Esophagus muscularis mucosa (tissue), 4 donors: ENCODE measurements around the gene PACSIN2. TPM values are rescaled to one million over a fixed set of nuclear protein-coding genes. Genes with fewer than 3 reads are reported as not detected.
A peak's percentile ranks its signal among the peaks of the same experiment; 100 is the strongest.

Experiments used
- DNase-seq: peaks from one replicate; pipeline ENCODE4 v3.0.0-alpha.2; 2017; ENCODE audit errors: extremely low spot score
- H3K27ac ChIP-seq, 4 donors: fragments of 200-600 bp; sonication (generic); replicated peaks in 1 of 4; 1 replicate in 3 of 4; 2 replicates in 1 of 4; pipeline ENCODE4 v1.5.1; 2016 to 2019; ENCODE audit warnings: mild to moderate bottlenecking in 1 of 4
- H3K27me3 ChIP-seq, 4 donors: fragments of 200-600 bp; sonication (generic); one replicate each; pipeline versions ENCODE4 v1.5.1 to v1.6.0; 2016 to 2019
- H3K36me3 ChIP-seq, 4 donors: fragments of 200-600 bp; sonication (generic); one replicate each; pipeline ENCODE4 v1.5.1; 2016 to 2019
- H3K4me1 ChIP-seq, 4 donors: fragments of 200-600 bp; sonication (generic); one replicate each; pipeline ENCODE4 v1.5.1; 2016 to 2019
- H3K4me3 ChIP-seq, 4 donors: fragments of 200-600 bp; sonication (generic); 1 replicate in 2 of 4; 2 replicates in 2 of 4; pipeline ENCODE4 v1.5.1; 2016 to 2019; ENCODE audit warnings: mild to moderate bottlenecking in 4 of 4, moderate library complexity in 1 of 4
- H3K9me3 ChIP-seq, 4 donors: fragments of 200-600 bp; sonication (generic); 1 replicate in 3 of 4; 2 replicates in 1 of 4; pipeline ENCODE4 v1.5.1; 2016 to 2019
- CTCF ChIP-seq, 3 experiments: fragments of 200-600 bp in 2 of 3; fragments of 450-650 bp in 1 of 3; sonication (generic) in 2 of 3; IDR thresholded peaks; one replicate each; pipeline ENCODE4 v1.5.1; 2017 to 2019; ENCODE audit warnings: antibody characterized with exemption in 3 of 3, mild to moderate bottlenecking in 2 of 3, moderate library complexity in 1 of 3
- EP300 ChIP-seq: sonication (generic); formaldehyde crosslinking; IDR thresholded peaks from one replicate; pipeline ENCODE4 v1.6.1; 2017; ENCODE audit warnings: antibody characterized with exemption
- POLR2A ChIP-seq: fragments of 450-650 bp; IDR thresholded peaks from one replicate; pipeline ENCODE4 v1.6.1; 2017; ENCODE audit warnings: antibody characterized with exemption, moderate library complexity, mild to moderate bottlenecking, low read depth
- POLR2AphosphoS5 ChIP-seq, 2 donors: sonication (generic); formaldehyde crosslinking; IDR thresholded peaks; one replicate each; pipeline ENCODE4 v1.6.1; 2017; ENCODE audit warnings: antibody characterized with exemption in 2 of 2
- WGBS: methylation state at CpG from one replicate; pipeline ENCODE4 v1.1.5; 2018; 5-methylcytosine and 5-hydroxymethylcytosine counted together
- intact Hi-C: fragments of 100-400 bp; cut with DNase I; formaldehyde crosslinking; loops from one replicate; pipeline ENCODE4 v1.15.1; 2023
- total RNA-seq, 4 donors: library from RNA; depleted of rRNA; stranded (reverse); fragments of >200 nt; gene quantifications; one replicate each; pipeline versions ENCODE4 v1.1.0 to v1.2.1, GENCODE V29; 2016

The PACSIN2 gene
- total RNA-seq, 4 donors from 2014 or later: 91.1 to 147 (median 116) TPM

GRCh38 chr22:43013355-43014315, 1.3 kb downstream of the PACSIN2 start:
- no peak for DNase-seq
- WGBS: 4% methylated on average over 13 of the region's 16 CpGs
- no peaks in the 10 kb centered on the region for H3K36me3 ChIP-seq
- no peaks in the 10 kb centered on the region for H3K9me3 ChIP-seq
- no peaks in the 10 kb centered on the region for H3K27me3 ChIP-seq
- peaks cover 22 to 61% (median 57%) of the 10 kb centered on the region in 4 donors for H3K4me1 ChIP-seq
- peak overlapping the region; percentile 92 to 97 (median 95) for H3K4me3 ChIP-seq
- TF ChIP-seq EP300 (no peak), CTCF (IDR thresholded peaks at IDR 0.05) (no peak)
- H3K27ac ChIP-seq: peak overlapping the region; percentile 80 to 89 (median 88)
- intact Hi-C loops: no loop called here

GRCh38 chr22:43012390-43012789, 2.6 kb downstream of the PACSIN2 start:
- no peaks in the 10 kb centered on the region for H3K36me3 ChIP-seq
- H3K27ac ChIP-seq: no peak overlapping the region
- no peak overlapping the region for H3K4me3 ChIP-seq
- 77% methylated on average over 6 of the region's 6 CpGs for WGBS
- TF ChIP-seq POLR2AphosphoS5 (IDR thresholded peaks at IDR 0.05) (no peak), POLR2A (no peak), CTCF (IDR thresholded peaks at IDR 0.05) (no peak), EP300 (no peak)
- no peaks in the 10 kb centered on the region for H3K27me3 ChIP-seq
- no peaks in the 10 kb centered on the region for H3K9me3 ChIP-seq
- H3K4me1 ChIP-seq: peaks cover 31 to 73% (median 69%) of the 10 kb centered on the region in 4 donors
- intact Hi-C loops: no loop called here
- no peak for DNase-seq

- H3K36me3 ChIP-seq: no peaks in the 10 kb centered on the region
- DNase-seq: no peak
- intact Hi-C loops: no loop called here
Observed at GRCh38 chr22:43011079-43011478, 3.9 kb downstream of the PACSIN2 start.

GRCh38 chr22:43009444-43009843, 5.5 kb downstream of the PACSIN2 start:
- H3K4me1 ChIP-seq: peaks cover 40 to 93% (median 86%) of the 10 kb centered on the region in 4 donors
- H3K4me3 ChIP-seq: no peak overlapping the region
- intact Hi-C loops: no loop called here
- H3K36me3 ChIP-seq: no peaks in the 10 kb centered on the region
- WGBS: 86% methylated on average over 4 of the region's 4 CpGs
- H3K27ac ChIP-seq: peak overlapping the region; percentile 62 to 74 (median 67)
- no peak for TF ChIP-seq POLR2AphosphoS5 (IDR thresholded peaks at IDR 0.05)
- TF ChIP-seq EP300: no peak
- no peak for TF ChIP-seq CTCF (IDR thresholded peaks at IDR 0.05)
- TF ChIP-seq POLR2A: no peak
- H3K27me3 ChIP-seq: no peaks in the 10 kb centered on the region
- no peak for DNase-seq
- H3K9me3 ChIP-seq: no peaks in the 10 kb centered on the region

More at GRCh38 chr22:43011079-43011478, 3.9 kb downstream of the PACSIN2 start:
- Histone ChIP-seq H3K4me1 (peaks cover 32 to 84% (median 79%) of the 10 kb centered on the region in 4 donors), H3K4me3 (no peak overlapping the region), H3K27me3 (no peaks in the 10 kb centered on the region), H3K27ac (no peak overlapping the region), H3K9me3 (no peaks in the 10 kb centered on the region)
- TF ChIP-seq POLR2AphosphoS5 (IDR thresholded peaks at IDR 0.05) (no peak), CTCF (IDR thresholded peaks at IDR 0.05) (no peak), POLR2A (no peak), EP300 (no peak)
- WGBS: 83% methylated on average over 7 of the region's 7 CpGs
